Right atrium auricular region (tissue), 2 donors: ENCODE results near the gene CSGALNACT2. TPM values are rescaled to one million over a fixed set of nuclear protein-coding genes. Genes with fewer than 3 reads are reported as not detected.

Source experiments
- DNase-seq: peaks from one replicate; pipeline ENCODE4 v3.0.0-alpha.2; 2019; ENCODE audit warnings: low spot score
- H3K27ac ChIP-seq, 2 donors: fragments of 200-600 bp; sonication (generic); 1 replicate in 1 of 2; 2 replicates in 1 of 2; pipeline ENCODE4 v1.5.1; 2016 to 2019
- H3K27me3 ChIP-seq, 2 donors: fragments of 200-600 bp; sonication (generic); one replicate each; pipeline versions ENCODE4 v1.5.1 to v1.6.0; 2017 to 2019
- H3K36me3 ChIP-seq: fragments of 200-600 bp; sonication (generic); one replicate; pipeline ENCODE4 v1.5.1; 2016
- H3K4me1 ChIP-seq, 2 donors: fragments of 200-600 bp; sonication (generic); one replicate each; pipeline versions ENCODE4 v1.5.1 to v1.6.0; 2017 to 2019
- H3K4me3 ChIP-seq, 2 donors: fragments of 200-600 bp; sonication (generic); 1 replicate in 1 of 2; 2 replicates in 1 of 2; pipeline ENCODE4 v1.5.1; 2017 to 2019; ENCODE audit warnings: mild to moderate bottlenecking in 1 of 2, moderate library complexity in 1 of 2
- H3K9me3 ChIP-seq, 2 donors: fragments of 200-600 bp; sonication (generic); one replicate each; pipeline ENCODE4 v1.5.1; 2019
- CTCF ChIP-seq, 2 donors: fragments of 200-600 bp; sonication (generic); IDR thresholded peaks; one replicate each; pipeline ENCODE4 v1.5.1; 2019; ENCODE audit warnings: antibody characterized with exemption in 2 of 2
- total RNA-seq, 2 donors: library from RNA; depleted of rRNA; stranded (reverse); fragments of >200 nt; gene quantifications; one replicate each; pipeline ENCODE4 v1.1.0, GENCODE V29; 2016

CSGALNACT2 gene
- total RNA-seq, 2 donors from 2014 or later, result 10.0 to 14.9 TPM

DNA sequence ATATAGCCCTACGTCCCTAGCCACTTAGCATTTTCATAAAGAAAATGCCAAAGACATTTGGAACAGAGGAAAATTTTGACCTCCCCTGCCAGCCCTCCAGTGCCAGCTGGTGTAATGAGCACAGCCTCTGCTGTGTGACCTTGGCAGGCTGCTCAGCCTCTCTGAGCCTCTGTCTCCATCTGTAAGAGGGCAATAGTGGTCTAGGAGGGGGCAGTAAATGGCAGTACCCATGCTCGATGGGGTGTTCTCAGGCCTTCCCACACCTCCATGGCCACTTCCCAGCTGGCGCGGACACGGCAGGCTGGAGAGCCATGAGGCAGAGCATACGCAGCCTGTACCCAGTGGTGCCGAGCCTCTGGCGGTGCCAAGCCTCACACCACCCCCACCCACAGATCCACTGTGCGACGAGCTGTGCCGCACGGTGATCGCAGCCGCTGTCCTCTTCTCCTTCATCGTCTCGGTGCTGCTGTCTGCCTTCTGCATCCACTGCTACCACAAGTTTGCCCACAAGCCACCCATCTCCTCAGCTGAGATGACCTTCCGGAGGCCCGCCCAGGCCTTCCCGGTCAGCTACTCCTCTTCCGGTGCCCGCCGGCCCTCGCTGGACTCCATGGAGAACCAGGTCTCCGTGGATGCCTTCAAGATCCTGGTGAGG is 24.0 kb upstream of the CSGALNACT2 start:
- Histone ChIP-seq H3K4me3 (no peak overlapping the region), H3K9me3 (no peaks in the 10 kb centered on the region), H3K27ac (no peak overlapping the region), H3K36me3 (no peaks in the 10 kb centered on the region), H3K4me1 (no peaks in the 10 kb centered on the region), H3K27me3 (no peaks in the 10 kb centered on the region)
- DNase-seq, result no peak
- TF ChIP-seq CTCF (IDR thresholded peaks at IDR 0.05), result no peak

DNA sequence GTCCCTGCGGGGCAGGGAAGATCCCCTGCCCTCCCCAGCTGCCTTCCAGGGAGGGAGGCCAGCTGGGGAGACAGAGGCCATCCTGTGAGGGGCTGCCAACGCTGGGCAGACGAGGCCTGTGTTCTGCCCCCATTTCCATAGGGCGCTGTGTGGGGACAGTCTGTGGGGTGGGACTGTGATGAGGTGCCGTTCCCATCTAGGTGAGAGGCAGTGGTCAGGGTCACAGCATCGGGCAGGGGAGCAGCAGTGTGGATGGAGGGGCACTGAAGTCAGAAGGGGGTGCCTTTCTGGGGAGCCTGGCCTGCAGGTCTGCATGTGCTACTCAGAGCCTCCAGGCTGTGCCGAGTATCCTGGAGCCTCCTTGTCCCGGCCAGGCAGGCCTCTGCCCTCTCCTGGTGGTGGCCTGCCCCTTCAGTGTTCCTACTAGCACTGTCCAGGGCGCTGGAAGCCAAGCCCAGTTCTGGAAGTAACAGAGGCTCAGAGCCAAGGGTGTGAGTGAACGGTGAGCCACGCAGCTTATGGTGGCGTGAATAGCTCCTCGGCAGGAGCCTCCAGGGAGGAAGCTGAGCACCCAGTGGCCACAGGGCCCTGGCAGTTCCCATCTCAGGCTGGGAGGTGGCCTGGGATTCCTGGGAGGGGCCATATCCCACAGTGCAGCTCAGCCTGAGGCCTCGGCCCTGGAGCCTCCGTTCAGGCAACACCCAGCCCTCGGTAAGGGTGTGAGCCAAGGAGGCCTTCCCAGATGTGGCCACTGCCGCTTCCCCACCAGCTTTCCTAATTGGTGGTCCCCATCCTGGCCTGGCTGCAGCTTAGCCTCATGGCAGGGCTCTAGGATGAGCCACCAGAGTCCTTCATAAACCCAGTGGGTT is 23.3 kb upstream of the CSGALNACT2 start:
- no peaks in the 10 kb centered on the region for H3K36me3 ChIP-seq
- TF ChIP-seq CTCF (IDR thresholded peaks at IDR 0.05), result no peak
- no peak for DNase-seq
- H3K4me1 ChIP-seq, result no peaks in the 10 kb centered on the region
- H3K27ac ChIP-seq, result no peak overlapping the region
- no peaks in the 10 kb centered on the region for H3K9me3 ChIP-seq
- H3K27me3 ChIP-seq, result no peaks in the 10 kb centered on the region
- H3K4me3 ChIP-seq, result no peak overlapping the region

GRCh38 chr10:43115881-43116595 is 22.2 kb upstream of the CSGALNACT2 start:
- Histone ChIP-seq H3K9me3 (no peaks in the 10 kb centered on the region), H3K27ac (no peak overlapping the region), H3K36me3 (no peaks in the 10 kb centered on the region), H3K4me3 (no peak overlapping the region), H3K4me1 (no peaks in the 10 kb centered on the region), H3K27me3 (no peaks in the 10 kb centered on the region)
- no peak for DNase-seq
- TF ChIP-seq CTCF (IDR thresholded peaks at IDR 0.05), result no peak

DNA sequence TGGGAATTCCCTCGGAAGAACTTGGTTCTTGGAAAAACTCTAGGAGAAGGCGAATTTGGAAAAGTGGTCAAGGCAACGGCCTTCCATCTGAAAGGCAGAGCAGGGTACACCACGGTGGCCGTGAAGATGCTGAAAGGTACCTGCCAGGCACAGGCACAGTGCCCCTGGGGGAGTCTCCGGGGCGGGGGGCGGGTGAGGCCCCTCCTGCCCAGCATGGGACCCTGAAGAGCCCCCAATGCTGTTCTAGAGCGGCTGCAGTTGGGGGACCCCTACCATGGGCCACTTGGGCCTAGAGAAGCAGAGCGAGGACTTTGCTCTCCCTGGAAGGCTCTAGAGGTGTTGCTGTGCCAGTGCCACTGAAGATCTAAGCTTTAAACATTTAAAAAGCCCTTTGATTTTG is 21.6 kb upstream of the CSGALNACT2 start:
- H3K36me3 ChIP-seq, result no peaks in the 10 kb centered on the region
- DNase-seq, result no peak
- no peak for TF ChIP-seq CTCF (IDR thresholded peaks at IDR 0.05)
- H3K4me1 ChIP-seq, result no peaks in the 10 kb centered on the region
- no peak overlapping the region for H3K27ac ChIP-seq
- no peak overlapping the region for H3K4me3 ChIP-seq
- H3K27me3 ChIP-seq, result no peaks in the 10 kb centered on the region
- H3K9me3 ChIP-seq, result no peaks in the 10 kb centered on the region

DNA sequence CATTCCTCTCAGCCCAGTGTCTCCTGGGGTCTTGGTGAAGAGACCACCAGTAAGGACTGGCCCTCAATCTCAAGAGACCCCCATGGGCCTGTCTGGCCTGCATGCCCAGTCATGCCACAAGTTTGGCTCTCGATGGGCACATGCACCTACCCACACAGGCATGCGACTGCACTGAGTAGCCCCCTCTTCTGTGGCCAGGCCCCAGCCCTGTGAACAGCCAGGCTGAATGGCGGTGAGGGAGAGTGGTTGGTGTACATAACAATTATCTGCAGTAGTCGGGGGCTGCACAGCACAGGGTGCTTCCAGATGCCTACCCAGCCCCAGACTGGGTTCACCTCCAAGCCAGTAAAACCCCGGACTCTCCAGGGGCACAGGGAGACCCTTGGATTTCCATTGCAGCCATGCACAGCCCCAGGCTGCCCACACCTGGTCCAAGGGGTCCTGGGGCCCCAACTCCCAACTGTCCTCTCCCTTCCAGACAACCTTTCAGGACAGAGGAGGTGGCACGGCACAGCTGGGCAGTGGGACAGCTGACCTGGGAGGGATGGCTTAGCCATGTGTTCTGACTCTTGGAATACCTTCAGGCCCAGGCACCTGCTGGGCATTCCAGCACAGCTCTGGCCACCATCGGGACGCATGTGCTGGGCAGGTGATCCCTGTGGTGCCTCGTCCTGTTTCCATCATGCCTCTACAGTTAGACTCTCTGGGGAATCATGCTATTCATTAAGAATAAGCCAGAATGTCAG is 21.0 kb upstream of the CSGALNACT2 start:
- H3K4me1 ChIP-seq, result no peaks in the 10 kb centered on the region
- no peak for TF ChIP-seq CTCF (IDR thresholded peaks at IDR 0.05)
- H3K36me3 ChIP-seq, result no peaks in the 10 kb centered on the region
- no peak overlapping the region for H3K4me3 ChIP-seq
- no peak for DNase-seq
- H3K27me3 ChIP-seq, result no peaks in the 10 kb centered on the region
- H3K9me3 ChIP-seq, result no peaks in the 10 kb centered on the region
- no peak overlapping the region for H3K27ac ChIP-seq
